Neural progenitor cell (in vitro differentiated cells): ENCODE measurements around the gene FAM217A. TPM values are rescaled to one million over a fixed set of nuclear protein-coding genes. Genes with fewer than 3 reads are reported as not detected.

Experiments
- DNase-seq: peaks from one replicate; pipeline ENCODE4 v3.0.0-alpha.2; 2016; ENCODE audit warnings: low spot score
- H2AFZ ChIP-seq: fragments of 200-600 bp; sonication (generic); replicated peaks from 2 replicates; pipeline ENCODE4 v1.6.1; 2016; ENCODE audit warnings: antibody characterized with exemption
- H3F3A ChIP-seq: fragments of 200-600 bp; sonication (generic); 2 replicates; pipeline ENCODE4 v1.6.1; 2016; ENCODE audit warnings: antibody characterized with exemption, low read depth
- H3K27ac ChIP-seq: fragments of 200-600 bp; sonication (generic); 2 replicates; pipeline ENCODE4 v1.5.1; 2016; ENCODE audit warnings: mild to moderate bottlenecking
- H3K27me3 ChIP-seq: fragments of 200-600 bp; sonication (generic); 2 replicates; pipeline ENCODE4 v1.6.1; 2016; ENCODE audit warnings: mild to moderate bottlenecking, moderate library complexity
- H3K36me3 ChIP-seq: fragments of 200-600 bp; sonication (generic); 2 replicates; pipeline ENCODE4 v1.5.1; 2016
- H3K4me1 ChIP-seq: fragments of 200-600 bp; sonication (generic); 2 replicates; pipeline ENCODE4 v1.6.1; 2016; ENCODE audit warnings: mixed run types
- H3K4me2 ChIP-seq: fragments of 200-600 bp; sonication (generic); 2 replicates; pipeline ENCODE4 v1.6.1; 2016
- H3K4me3 ChIP-seq: fragments of 200-600 bp; sonication (generic); 2 replicates; pipeline ENCODE4 v1.5.1; 2016
- H3K79me2 ChIP-seq: fragments of 200-600 bp; sonication (generic); 2 replicates; pipeline ENCODE4 v1.6.1; 2016; ENCODE audit warnings: low read depth
- H3K9ac ChIP-seq: fragments of 200-600 bp; sonication (generic); 2 replicates; pipeline ENCODE4 v1.6.1; 2016
- H3K9me3 ChIP-seq: fragments of 200-600 bp; sonication (generic); 2 replicates; pipeline ENCODE4 v1.5.1; 2016; ENCODE audit warnings: low read depth
- H4K20me1 ChIP-seq: fragments of 200-600 bp; sonication (generic); 2 replicates; pipeline ENCODE4 v1.6.1; 2016; ENCODE audit warnings: low read depth
- H3K27ac Mint-ChIP-seq: 3 replicates; pipeline ENCODE4 v1.8.0; 2021; ENCODE audit warnings: mixed read lengths
- H3K27me3 Mint-ChIP-seq: 2 replicates; pipeline ENCODE4 v1.8.0; 2022; ENCODE audit warnings: low read depth, mild to moderate bottlenecking, inconsistent platforms, moderate library complexity, mixed read lengths; ENCODE audit not compliant: insufficient read depth
- H3K36me3 Mint-ChIP-seq: 3 replicates; pipeline ENCODE4 v1.8.0; 2021; ENCODE audit warnings: mixed read lengths
- H3K4me1 Mint-ChIP-seq: 3 replicates; pipeline ENCODE4 v1.8.0; 2021; ENCODE audit warnings: mixed read lengths
- H3K4me3 Mint-ChIP-seq: 3 replicates; pipeline ENCODE4 v1.8.0; 2021; ENCODE audit warnings: mild to moderate bottlenecking, moderate library complexity, mixed read lengths
- H3K9me3 Mint-ChIP-seq: 3 replicates; pipeline ENCODE4 v1.8.0; 2020; ENCODE audit warnings: mixed read lengths
- EZH2 ChIP-seq: fragments of 200-600 bp; sonication (generic); IDR thresholded peaks from 2 replicates; pipeline ENCODE4 v1.6.1; 2017; ENCODE audit warnings: antibody characterized with exemption, mild to moderate bottlenecking, moderate library complexity
- EZH2phosphoT487 ChIP-seq: fragments of 200-600 bp; sonication (generic); IDR thresholded peaks from 2 replicates; pipeline ENCODE4 v1.6.1; 2017; ENCODE audit warnings: antibody characterized with exemption
- total RNA-seq: library from RNA; depleted of rRNA; stranded (reverse); fragments of >200 nt; gene quantifications from 2 replicates; pipeline ENCODE4 v1.2.3, GENCODE V29; 2015; ENCODE audit warnings: low replicate concordance
- TF ChIP-seq, protein P1 (sequence below): fragments of 200-600 bp; sonication (generic); IDR thresholded peaks from 2 replicates; pipeline ENCODE4 v1.5.1; 2017; ENCODE audit warnings: antibody characterized with exemption, mild to moderate bottlenecking

FAM217A gene
- total RNA-seq, 1 donor from 2014 or later: not detected

DNA sequence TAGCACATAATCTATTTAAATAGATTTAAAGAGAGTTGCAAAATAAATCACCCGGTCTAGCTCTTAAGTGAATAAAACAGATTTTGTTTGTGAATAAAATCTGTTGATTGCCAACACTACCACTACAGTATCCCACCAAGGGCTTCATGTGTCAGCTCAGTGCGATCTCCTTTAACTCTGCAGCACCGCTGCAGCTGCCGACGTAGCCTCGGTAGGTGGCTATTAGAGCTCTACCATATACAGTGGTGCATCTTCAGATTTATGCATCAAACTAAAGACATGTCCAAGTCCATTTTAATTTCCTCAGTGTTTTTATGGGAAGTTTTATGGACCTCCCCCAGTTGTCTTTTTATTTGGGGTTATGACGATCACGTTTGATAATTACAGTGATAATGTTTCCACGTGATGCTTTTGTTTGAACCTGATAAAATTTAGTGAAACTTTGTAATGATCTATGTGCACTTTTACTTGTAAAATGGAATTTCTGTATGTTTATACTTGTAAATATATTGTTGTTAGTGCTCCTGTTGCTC, 29.7 kb upstream of the FAM217A start:
- Histone ChIP-seq H4K20me1 (no peaks in the 10 kb centered on the region), H3K27ac (no peak overlapping the region), H3K36me3 (no peaks in the 10 kb centered on the region), H3K4me1 (no peaks in the 10 kb centered on the region), H3K9ac (no peak overlapping the region), H3K4me2 (no peak overlapping the region), H3K9me3 (no peaks in the 10 kb centered on the region), H3F3A (no peaks in the 10 kb centered on the region), H3K79me2 (no peaks in the 10 kb centered on the region), H3K4me3 (no peak overlapping the region), H3K27me3 (no peaks in the 10 kb centered on the region), H2AFZ (no peak overlapping the region)
- no peak overlapping the region for H3K27ac Mint-ChIP-seq
- H3K36me3 Mint-ChIP-seq: peaks cover 4% of the 10 kb centered on the region
- H3K4me1 Mint-ChIP-seq: no peaks in the 10 kb centered on the region
- DNase-seq: no peak
- H3K9me3 Mint-ChIP-seq: peaks cover 4% of the 10 kb centered on the region
- H3K27me3 Mint-ChIP-seq: no peaks in the 10 kb centered on the region
- TF ChIP-seq, protein P1, sequence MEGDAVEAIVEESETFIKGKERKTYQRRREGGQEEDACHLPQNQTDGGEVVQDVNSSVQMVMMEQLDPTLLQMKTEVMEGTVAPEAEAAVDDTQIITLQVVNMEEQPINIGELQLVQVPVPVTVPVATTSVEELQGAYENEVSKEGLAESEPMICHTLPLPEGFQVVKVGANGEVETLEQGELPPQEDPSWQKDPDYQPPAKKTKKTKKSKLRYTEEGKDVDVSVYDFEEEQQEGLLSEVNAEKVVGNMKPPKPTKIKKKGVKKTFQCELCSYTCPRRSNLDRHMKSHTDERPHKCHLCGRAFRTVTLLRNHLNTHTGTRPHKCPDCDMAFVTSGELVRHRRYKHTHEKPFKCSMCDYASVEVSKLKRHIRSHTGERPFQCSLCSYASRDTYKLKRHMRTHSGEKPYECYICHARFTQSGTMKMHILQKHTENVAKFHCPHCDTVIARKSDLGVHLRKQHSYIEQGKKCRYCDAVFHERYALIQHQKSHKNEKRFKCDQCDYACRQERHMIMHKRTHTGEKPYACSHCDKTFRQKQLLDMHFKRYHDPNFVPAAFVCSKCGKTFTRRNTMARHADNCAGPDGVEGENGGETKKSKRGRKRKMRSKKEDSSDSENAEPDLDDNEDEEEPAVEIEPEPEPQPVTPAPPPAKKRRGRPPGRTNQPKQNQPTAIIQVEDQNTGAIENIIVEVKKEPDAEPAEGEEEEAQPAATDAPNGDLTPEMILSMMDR: no peak
- TF ChIP-seq EZH2 (no peak), EZH2phosphoT487 (no peak)
- no peak overlapping the region for H3K4me3 Mint-ChIP-seq

DNA sequence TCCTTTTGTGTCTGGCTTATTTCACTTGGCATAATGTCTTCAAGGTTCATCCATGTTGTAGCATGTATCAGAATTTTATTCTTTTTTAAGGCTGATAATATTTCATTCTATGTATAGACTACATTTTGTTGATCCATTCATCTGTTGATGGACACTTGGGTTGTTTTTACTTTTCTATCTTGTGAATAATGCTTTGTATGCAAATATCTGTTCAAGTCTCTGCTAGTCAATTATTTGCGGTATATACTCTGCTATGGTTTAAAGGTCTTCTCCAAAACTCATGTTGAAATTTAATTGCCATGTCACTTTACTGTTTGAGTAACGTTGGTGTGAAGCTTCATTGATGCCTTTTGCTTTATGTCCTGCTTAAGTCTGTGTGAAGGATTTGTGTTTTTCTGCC, 28.9 kb upstream of the FAM217A start:
- Mint-ChIP-seq H3K27ac (no peak overlapping the region), H3K4me1 (no peaks in the 10 kb centered on the region), H3K4me3 (no peak overlapping the region), H3K36me3 (no peaks in the 10 kb centered on the region), H3K9me3 (peaks cover 4% of the 10 kb centered on the region), H3K27me3 (no peaks in the 10 kb centered on the region)
- Histone ChIP-seq H3K27me3 (no peaks in the 10 kb centered on the region), H3F3A (no peaks in the 10 kb centered on the region), H3K9me3 (no peaks in the 10 kb centered on the region), H3K27ac (no peak overlapping the region), H3K4me1 (no peaks in the 10 kb centered on the region), H3K79me2 (no peaks in the 10 kb centered on the region), H3K4me3 (no peak overlapping the region), H4K20me1 (no peaks in the 10 kb centered on the region), H2AFZ (no peak overlapping the region), H3K9ac (no peak overlapping the region), H3K4me2 (no peak overlapping the region), H3K36me3 (no peaks in the 10 kb centered on the region)
- TF ChIP-seq EZH2: no peak
- no peak for TF ChIP-seq EZH2phosphoT487
- TF ChIP-seq, protein P1: no peak
- DNase-seq: no peak

DNA sequence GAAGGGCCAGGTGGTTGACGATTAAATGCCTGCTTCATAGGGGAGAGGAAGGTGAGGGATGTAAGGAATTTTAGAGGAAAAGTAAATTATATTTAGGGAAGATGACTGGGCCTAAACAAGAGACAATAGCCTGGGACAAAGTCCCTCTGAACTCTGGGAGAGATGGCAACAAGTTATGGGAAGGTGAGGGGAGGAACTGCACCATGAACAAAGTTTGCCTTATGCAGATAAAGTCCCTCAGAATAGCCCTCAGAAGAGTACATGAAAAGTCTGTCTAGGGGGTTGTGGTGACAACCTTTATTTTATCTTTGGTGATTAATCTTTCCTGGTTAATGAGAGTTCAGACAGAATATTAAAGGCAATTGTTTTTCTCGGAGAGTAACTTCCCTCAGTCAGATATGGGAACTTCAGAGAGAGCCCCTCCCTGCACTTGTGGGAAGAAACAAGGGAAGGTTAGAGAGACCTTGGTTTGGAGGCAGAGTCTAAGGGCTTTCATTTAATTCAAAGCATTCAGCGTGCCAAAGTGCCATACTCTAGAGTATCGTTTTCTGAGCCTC, 27.1 kb upstream of the FAM217A start:
- no peaks in the 10 kb centered on the region for H3K4me1 Mint-ChIP-seq

More for the DNA sequence above, 27.1 kb upstream of the FAM217A start:
- Mint-ChIP-seq H3K4me3 (no peak overlapping the region), H3K36me3 (no peaks in the 10 kb centered on the region), H3K9me3 (no peaks in the 10 kb centered on the region), H3K27me3 (no peaks in the 10 kb centered on the region), H3K27ac (no peak overlapping the region)
- DNase-seq: no peak
- no peaks in the 10 kb centered on the region for H3K79me2 ChIP-seq
- no peak overlapping the region for H2AFZ ChIP-seq
- H3F3A ChIP-seq: no peaks in the 10 kb centered on the region
- no peak overlapping the region for H3K4me3 ChIP-seq
- H3K4me2 ChIP-seq: no peak overlapping the region
- no peaks in the 10 kb centered on the region for H3K27me3 ChIP-seq
- no peaks in the 10 kb centered on the region for H4K20me1 ChIP-seq
- H3K27ac ChIP-seq: no peak overlapping the region
- no peaks in the 10 kb centered on the region for H3K4me1 ChIP-seq
- H3K9ac ChIP-seq: no peak overlapping the region
- TF ChIP-seq EZH2: no peak
- no peak for TF ChIP-seq EZH2phosphoT487
- TF ChIP-seq, protein P1: no peak
- H3K36me3 ChIP-seq: no peaks in the 10 kb centered on the region
- H3K9me3 ChIP-seq: no peaks in the 10 kb centered on the region
